ENCODE data around the gene EXT2.

The EXT2 gene

DNA sequence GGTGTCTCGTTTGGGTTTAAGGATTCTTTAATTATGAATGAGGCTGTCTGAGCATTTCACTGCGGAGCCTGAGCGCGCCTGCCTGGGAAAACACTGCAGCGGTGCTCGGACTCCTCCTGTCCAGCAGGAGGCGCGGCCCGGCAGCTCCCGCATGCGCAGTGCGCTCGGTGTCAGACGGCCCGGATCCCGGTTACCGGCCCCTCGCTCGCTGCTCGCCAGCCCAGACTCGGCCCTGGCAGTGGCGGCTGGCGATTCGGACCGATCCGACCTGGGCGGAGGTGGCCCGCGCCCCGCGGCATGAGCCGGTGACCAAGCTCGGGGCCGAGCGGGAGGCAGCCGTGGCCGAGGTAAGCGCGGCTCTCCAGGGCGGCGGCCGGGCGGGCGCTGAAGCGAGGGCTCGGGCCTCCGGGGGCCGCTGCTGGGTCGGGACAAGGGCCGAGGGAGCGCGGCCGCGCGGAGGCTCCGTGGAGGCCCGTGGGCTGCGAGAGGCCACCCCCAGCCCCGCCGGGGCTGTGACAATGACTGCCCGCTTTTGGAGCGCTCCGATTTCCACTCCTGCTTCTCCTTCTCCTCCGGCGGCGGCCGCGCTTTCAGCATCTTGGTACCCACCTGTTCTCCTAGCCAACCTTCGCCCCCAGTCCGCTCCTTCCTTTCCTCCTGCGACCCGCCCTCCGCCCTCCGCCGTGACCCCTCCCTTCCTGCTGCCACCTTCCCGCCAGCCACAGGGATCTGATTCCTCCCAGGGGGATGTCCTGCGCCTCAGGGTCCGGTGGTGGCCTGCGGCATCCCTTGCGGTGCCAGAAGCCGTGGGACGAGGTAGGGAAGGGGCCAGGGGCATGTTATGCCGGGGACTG is at the start of gene EXT2:
Gene EXT2 (plus strand): TSS at position 173 of the 854 bp plus-strand sequence. CDS start 12,035 bp downstream, outside the sequence.
- Histone ChIP-seq H3K4me2 (ENCODE audit: low read length) (peak within 1 kb of the TSS; percentile 92), H3K9me3 (ENCODE audit: insufficient read depth, low read length) (no peaks in the 10 kb centered on the region), H3K79me2 (ENCODE audit: low read length) (peaks cover 19% of the 10 kb centered on the region), H3K27ac (ENCODE audit: low read length) (no peak within 1 kb of the TSS), H4K20me1 (ENCODE audit: insufficient read depth, low read length) (no peaks in the 10 kb centered on the region), H2AFZ (ENCODE audit: low read depth, low read length) (0 out of 2 replicates have a peak within 1 kb of the TSS, but pooled peaks have one; percentile 28), H3K27me3 (ENCODE audit: low read depth, low read length) (no peaks in the 10 kb centered on the region), H3K36me3 (replicated peaks; ENCODE audit: low read depth, low read length) (no peaks in the 10 kb centered on the region), H3K9ac (ENCODE audit: low read length) (peak within 1 kb of the TSS; percentile 73), H3K4me3 (ENCODE audit: low read length) (peak within 1 kb of the TSS; percentile 95), H3K4me1 (ENCODE audit: low read length) (peaks cover 16% of the 10 kb centered on the region)
- TF ChIP-seq, protein P1, sequence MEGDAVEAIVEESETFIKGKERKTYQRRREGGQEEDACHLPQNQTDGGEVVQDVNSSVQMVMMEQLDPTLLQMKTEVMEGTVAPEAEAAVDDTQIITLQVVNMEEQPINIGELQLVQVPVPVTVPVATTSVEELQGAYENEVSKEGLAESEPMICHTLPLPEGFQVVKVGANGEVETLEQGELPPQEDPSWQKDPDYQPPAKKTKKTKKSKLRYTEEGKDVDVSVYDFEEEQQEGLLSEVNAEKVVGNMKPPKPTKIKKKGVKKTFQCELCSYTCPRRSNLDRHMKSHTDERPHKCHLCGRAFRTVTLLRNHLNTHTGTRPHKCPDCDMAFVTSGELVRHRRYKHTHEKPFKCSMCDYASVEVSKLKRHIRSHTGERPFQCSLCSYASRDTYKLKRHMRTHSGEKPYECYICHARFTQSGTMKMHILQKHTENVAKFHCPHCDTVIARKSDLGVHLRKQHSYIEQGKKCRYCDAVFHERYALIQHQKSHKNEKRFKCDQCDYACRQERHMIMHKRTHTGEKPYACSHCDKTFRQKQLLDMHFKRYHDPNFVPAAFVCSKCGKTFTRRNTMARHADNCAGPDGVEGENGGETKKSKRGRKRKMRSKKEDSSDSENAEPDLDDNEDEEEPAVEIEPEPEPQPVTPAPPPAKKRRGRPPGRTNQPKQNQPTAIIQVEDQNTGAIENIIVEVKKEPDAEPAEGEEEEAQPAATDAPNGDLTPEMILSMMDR (IDR thresholded peaks at IDR 0.05; ENCODE audit: low read depth, low read length): peak; percentile 61
- TF ChIP-seq EZH2phosphoT487 (IDR thresholded peaks at IDR 0.05; ENCODE audit: low read depth): no peak

DNA sequence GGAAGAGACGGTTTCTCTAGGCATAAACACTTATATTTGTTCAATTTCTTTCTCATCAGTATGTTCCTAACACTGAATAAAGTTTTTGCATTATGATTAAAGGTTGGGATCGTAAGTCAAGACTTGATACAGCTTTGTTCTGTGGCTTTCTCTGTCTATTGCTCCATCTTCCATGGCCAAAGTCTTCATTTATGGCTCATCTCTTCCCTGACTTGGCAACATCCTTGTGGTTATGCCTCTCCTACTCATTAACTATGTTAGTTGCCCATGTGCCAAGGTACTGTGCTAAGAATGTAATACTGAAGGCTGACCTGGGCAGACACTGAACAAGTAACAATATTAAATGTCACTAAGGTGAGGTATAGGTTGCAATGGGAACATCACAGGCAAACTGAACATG is 49.3 kb upstream of the EXT2 start:
- H3K4me3 ChIP-seq (ENCODE audit: low read length): no peak overlapping the region
- H3K36me3 ChIP-seq (replicated peaks; ENCODE audit: low read depth, low read length): no peaks in the 10 kb centered on the region
- H3K9me3 ChIP-seq (ENCODE audit: insufficient read depth, low read length): peaks cover 3% of the 10 kb centered on the region
- no peaks in the 10 kb centered on the region for H3K79me2 ChIP-seq (ENCODE audit: low read length)
- no peak overlapping the region for H3K27ac ChIP-seq (ENCODE audit: low read length)
- no peaks in the 10 kb centered on the region for H4K20me1 ChIP-seq (ENCODE audit: insufficient read depth, low read length)
- H3K27me3 ChIP-seq (ENCODE audit: low read depth, low read length): no peaks in the 10 kb centered on the region
- no peaks in the 10 kb centered on the region for H3K4me1 ChIP-seq (ENCODE audit: low read length)
- H2AFZ ChIP-seq (ENCODE audit: low read depth, low read length): no peak overlapping the region
- H3K9ac ChIP-seq (ENCODE audit: low read length): no peak overlapping the region
- H3K4me2 ChIP-seq (ENCODE audit: low read length): no peak overlapping the region
- no peak for TF ChIP-seq EZH2phosphoT487 (IDR thresholded peaks at IDR 0.05; ENCODE audit: low read depth)
- TF ChIP-seq, protein P1 (IDR thresholded peaks at IDR 0.05; ENCODE audit: low read depth, low read length): no peak

DNA sequence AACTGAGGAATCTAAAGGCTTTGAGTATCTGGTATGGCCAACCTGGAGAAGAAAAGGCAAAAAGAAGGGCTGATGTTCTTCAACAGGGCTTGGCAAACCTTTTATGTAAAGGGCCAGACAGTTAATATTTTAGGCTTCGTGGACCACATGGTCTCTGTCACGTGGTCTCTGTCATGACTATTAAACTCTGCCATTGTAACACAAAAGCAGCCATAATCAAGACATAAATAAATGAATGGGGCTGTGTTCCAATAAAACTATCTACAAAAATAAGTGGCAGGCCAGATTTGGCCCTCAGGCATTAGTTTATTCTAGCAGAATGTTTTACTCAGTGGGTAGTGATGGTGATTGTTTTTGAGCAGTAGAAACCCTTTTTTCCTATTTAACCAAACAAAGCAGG is 48.2 kb upstream of the EXT2 start:
- H3K9ac ChIP-seq (ENCODE audit: low read length): no peak overlapping the region
- no peaks in the 10 kb centered on the region for H4K20me1 ChIP-seq (ENCODE audit: insufficient read depth, low read length)
- H3K79me2 ChIP-seq (ENCODE audit: low read length): no peaks in the 10 kb centered on the region
- no peak overlapping the region for H2AFZ ChIP-seq (ENCODE audit: low read depth, low read length)
- no peak for TF ChIP-seq EZH2phosphoT487 (IDR thresholded peaks at IDR 0.05; ENCODE audit: low read depth)
- TF ChIP-seq, protein P1 (IDR thresholded peaks at IDR 0.05; ENCODE audit: low read depth, low read length): no peak
- no peak overlapping the region for H3K27ac ChIP-seq (ENCODE audit: low read length)
- H3K9me3 ChIP-seq (ENCODE audit: insufficient read depth, low read length): no peaks in the 10 kb centered on the region
- no peaks in the 10 kb centered on the region for H3K36me3 ChIP-seq (replicated peaks; ENCODE audit: low read depth, low read length)
- no peak overlapping the region for H3K4me3 ChIP-seq (ENCODE audit: low read length)
- no peaks in the 10 kb centered on the region for H3K4me1 ChIP-seq (ENCODE audit: low read length)
- H3K4me2 ChIP-seq (ENCODE audit: low read length): no peak overlapping the region
- H3K27me3 ChIP-seq (ENCODE audit: low read depth, low read length): no peaks in the 10 kb centered on the region

DNA sequence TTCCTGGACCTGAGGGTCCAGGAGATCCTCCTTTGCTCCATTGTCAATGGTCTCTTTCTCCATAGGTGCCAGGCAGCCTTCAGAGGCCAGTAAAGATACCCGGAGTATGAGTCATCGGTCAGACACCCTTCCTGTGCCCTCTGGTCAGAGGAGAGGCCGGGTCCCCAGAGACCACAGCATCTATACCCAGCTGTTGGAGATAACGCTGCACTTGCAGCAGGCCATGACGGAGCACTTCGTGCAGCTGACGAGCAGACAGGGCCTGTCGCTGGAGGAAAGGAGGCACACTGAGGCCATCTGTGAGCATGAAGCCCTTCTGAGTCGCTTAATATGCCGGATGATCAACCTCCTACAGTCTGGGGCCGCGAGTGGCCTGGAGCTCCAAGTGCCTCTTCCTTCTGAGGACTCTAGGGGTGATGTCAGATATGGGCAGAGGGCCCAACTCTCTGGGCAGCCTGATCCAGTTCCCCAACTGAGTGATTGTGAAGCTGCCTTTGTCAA is 47.5 kb upstream of the EXT2 start, which contains the start of gene ACCSL:
Gene ACCSL (plus strand): TSS at position 51 of the 501 bp plus-strand sequence. CDS start 56 bp downstream, at position 107.
- Histone ChIP-seq H4K20me1 (ENCODE audit: insufficient read depth, low read length) (no peaks in the 10 kb centered on the region), H3K9ac (ENCODE audit: low read length) (no peak within 1 kb of the TSS), H3K27ac (ENCODE audit: low read length) (no peak within 1 kb of the TSS), H3K27me3 (ENCODE audit: low read depth, low read length) (no peaks in the 10 kb centered on the region), H3K4me2 (ENCODE audit: low read length) (no peak within 1 kb of the TSS), H3K4me3 (ENCODE audit: low read length) (no peak within 1 kb of the TSS), H3K9me3 (ENCODE audit: insufficient read depth, low read length) (no peaks in the 10 kb centered on the region), H3K79me2 (ENCODE audit: low read length) (no peaks in the 10 kb centered on the region), H3K36me3 (replicated peaks; ENCODE audit: low read depth, low read length) (no peaks in the 10 kb centered on the region), H3K4me1 (ENCODE audit: low read length) (no peaks in the 10 kb centered on the region), H2AFZ (ENCODE audit: low read depth, low read length) (no peak within 1 kb of the TSS)
- TF ChIP-seq EZH2phosphoT487 (IDR thresholded peaks at IDR 0.05; ENCODE audit: low read depth): no peak
- TF ChIP-seq, protein P1 (IDR thresholded peaks at IDR 0.05; ENCODE audit: low read depth, low read length): no peak

All from OCI-LY3 (cell line).